ENCODE measurements around the gene OSBPL5.

DNA sequence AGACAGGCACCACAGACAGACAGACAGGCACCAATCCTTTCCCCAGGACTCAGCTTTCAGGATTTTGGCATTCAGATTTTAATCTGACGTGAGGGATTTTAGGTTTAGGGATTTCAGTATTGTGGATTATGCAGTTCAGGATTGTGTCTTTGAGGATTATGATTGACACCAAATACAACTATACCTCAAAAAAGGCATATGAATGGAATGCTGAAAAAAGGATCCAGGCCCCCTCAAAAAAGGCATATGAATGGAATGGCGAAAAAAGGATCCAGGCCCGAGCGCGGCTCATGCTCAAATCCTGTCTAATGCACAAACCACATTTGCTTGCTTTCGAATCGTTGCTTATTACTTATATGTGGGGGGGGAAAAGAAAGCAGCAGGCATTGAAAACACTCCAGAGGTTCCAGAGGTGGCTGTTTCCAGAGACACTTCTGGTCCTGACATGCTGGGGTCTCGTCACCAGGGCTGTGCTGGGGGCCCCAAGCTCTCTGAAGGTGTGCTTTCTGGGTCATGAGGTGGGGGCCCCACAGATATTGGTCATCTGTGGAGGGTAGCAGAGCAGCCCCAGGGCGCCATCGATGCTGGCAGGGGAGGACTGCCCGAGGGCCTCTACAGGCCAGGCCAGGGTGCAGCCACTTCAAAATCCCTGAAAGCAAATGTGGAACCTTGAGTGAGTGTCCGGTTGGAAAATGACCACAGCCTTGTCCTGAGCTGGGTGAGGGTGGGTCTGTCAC is 16.8 kb upstream of the OSBPL5 start:
- no peak for TF ChIP-seq CTCF (IDR thresholded peaks at IDR 0.05)
- no peak for TF ChIP-seq POLR2A (IDR thresholded peaks at IDR 0.05)
- no peak for TF ChIP-seq EP300 (IDR thresholded peaks at IDR 0.05)

All from stomach (tissue), 4 donors.